Heart left ventricle (tissue), 16 donors: ENCODE results near the gene GEN1. TPM values are rescaled to one million over a fixed set of nuclear protein-coding genes. Genes with fewer than 3 reads are reported as not detected.
A peak's percentile ranks its signal among the peaks of the same experiment; 100 is the strongest.

Experiments used
- ATAC-seq, 4 donors: fragments of 200-7000 bp; cut with Tn5 transposase; one replicate each; pipeline ENCODE4 v1.9.1; 2020 to 2022; ENCODE audit warnings: moderate library complexity in 4 of 4, mild to moderate bottlenecking in 3 of 4, moderate number of reproducible peaks in 1 of 4
- DNase-seq, 5 donors: peaks; one replicate each; pipeline ENCODE4 v3.0.0-alpha.2; 2020
- H3K27ac ChIP-seq, 12 donors: fragments of 200-600 bp; sonication (generic) in 4 of 12; one replicate each; pipeline versions ENCODE4 v1.5.0 to v1.8.0; 2016 to 2022; ENCODE audit warnings: mild to moderate bottlenecking in 2 of 12
- H3K27me3 ChIP-seq, 9 donors: fragments of 200-600 bp; sonication (generic) in 2 of 9; one replicate each; pipeline versions ENCODE4 v1.5.1 to v1.8.0; 2016 to 2022; ENCODE audit warnings: mild to moderate bottlenecking in 3 of 9
- H3K36me3 ChIP-seq, 9 donors: fragments of 200-600 bp; sonication (generic) in 2 of 9; one replicate each; pipeline versions ENCODE4 v1.5.0 to v1.8.0; 2018 to 2022; ENCODE audit warnings: mild to moderate bottlenecking in 2 of 9
- H3K4me1 ChIP-seq, 12 donors: fragments of 200-600 bp; sonication (generic) in 4 of 12; one replicate each; pipeline versions ENCODE4 v1.5.0 to v1.8.0; 2016 to 2022; ENCODE audit warnings: mild to moderate bottlenecking in 3 of 12
- H3K4me3 ChIP-seq, 12 donors: fragments of 200-600 bp; sonication (generic) in 4 of 12; one replicate each; pipeline versions ENCODE4 v1.5.0 to v1.8.0; 2017 to 2022; ENCODE audit warnings: mild to moderate bottlenecking in 9 of 12, moderate library complexity in 4 of 12
- H3K9me3 ChIP-seq, 12 donors: fragments of 200-600 bp; sonication (generic) in 4 of 12; one replicate each; pipeline versions ENCODE4 v1.5.0 to v1.8.0; 2016 to 2022; ENCODE audit warnings: mild to moderate bottlenecking in 1 of 12
- POLR2A ChIP-seq, 2 donors: fragments of 450-650 bp; IDR thresholded peaks; one replicate each; pipeline ENCODE4 v1.6.1; 2017; ENCODE audit warnings: antibody characterized with exemption in 2 of 2, mild to moderate bottlenecking in 2 of 2, moderate library complexity in 2 of 2
- WGBS, 4 donors: extraction: QIAGEN DNeasy Blood & Tissue Kit in 2 of 4; methylation state at CpG; one replicate each; pipeline versions ENCODE4 v1.1.5 to v1.1.7; 2013 to 2018; 5-methylcytosine and 5-hydroxymethylcytosine counted together
- intact Hi-C, 10 donors: fragments of 100-400 bp; cut with DNase I; formaldehyde crosslinking; loops; one replicate each; pipeline versions ENCODE4 v1.11.1 to v1.14.2; 2022
- polyA plus RNA-seq, 2 donors: library from polyadenylated mRNA; stranded (reverse); fragments of 200-250 nt; gene quantifications; one replicate each; pipeline ENCODE4 v1.2.3, GENCODE V29; 2013
- total RNA-seq, 9 donors: library from RNA; depleted of rRNA in 2 of 9; stranded (reverse); fragments of >200 nt in 2 of 9; fragmentation: NEBNext Ultra II Directional in 3 of 9; extraction: Animal tissue kit (Norgen Biotek cat#: 25700) in 3 of 9; gene quantifications; one replicate each; pipeline versions ENCODE4 v1.1.0 to v1.2.4, GENCODE V29; 2016 to 2023
- TF ChIP-seq, protein P1 (sequence below), 12 donors: fragments of 200-600 bp; sonication (generic) in 4 of 12; IDR thresholded peaks; one replicate each; pipeline versions ENCODE4 v1.5.0 to v1.8.0; 2018 to 2022; ENCODE audit warnings: antibody characterized with exemption in 12 of 12, mild to moderate bottlenecking in 5 of 12
- donor health status: ischemic (EF 13 %, LVEDD 7.1; RV severe dilation, severe dysfunction).
- donor health status: healthy with polysubstance abuse.
- donor health status: DM: no; HTN: yes; CAD: no.
- donor health status: DM: no; HTN: no; CAD: no.
- donor health status: ischemic (EF 25% LVEDD 6.9; RV normal size, moderate dysfunction).
- donor health status: ischemic (EF 25% LVEDD 5.7; RV mildly dilated, moderate dysfunction).
- donor health status: healthy.
- donor health status: DM: yes; HTN: yes; CAD: no.
- donor health status: ischemic (EF 35%, LVEDD 5.7; RV mildly dilated, moderate dysfunction).
- donor health status: nonischemic (EF 11% LVEDD 7.7; RV severe dilation, severe dysfunction).
- donor health status: DM: yes; HTN: yes; CAD: no.
- donor health status: PGD.
- donor health status: ischemic (EF 29% LVEDD 5.4; RV normal size, mild dysfunction).
- donor health status: nonischemic (EF 23%, LVEDD 6.1; RV moderate dilation, normal function).

Gene GEN1
- total and polyA plus RNA-seq, 11 donors = 1.0 to 8.8 (median 3.0) TPM

DNA sequence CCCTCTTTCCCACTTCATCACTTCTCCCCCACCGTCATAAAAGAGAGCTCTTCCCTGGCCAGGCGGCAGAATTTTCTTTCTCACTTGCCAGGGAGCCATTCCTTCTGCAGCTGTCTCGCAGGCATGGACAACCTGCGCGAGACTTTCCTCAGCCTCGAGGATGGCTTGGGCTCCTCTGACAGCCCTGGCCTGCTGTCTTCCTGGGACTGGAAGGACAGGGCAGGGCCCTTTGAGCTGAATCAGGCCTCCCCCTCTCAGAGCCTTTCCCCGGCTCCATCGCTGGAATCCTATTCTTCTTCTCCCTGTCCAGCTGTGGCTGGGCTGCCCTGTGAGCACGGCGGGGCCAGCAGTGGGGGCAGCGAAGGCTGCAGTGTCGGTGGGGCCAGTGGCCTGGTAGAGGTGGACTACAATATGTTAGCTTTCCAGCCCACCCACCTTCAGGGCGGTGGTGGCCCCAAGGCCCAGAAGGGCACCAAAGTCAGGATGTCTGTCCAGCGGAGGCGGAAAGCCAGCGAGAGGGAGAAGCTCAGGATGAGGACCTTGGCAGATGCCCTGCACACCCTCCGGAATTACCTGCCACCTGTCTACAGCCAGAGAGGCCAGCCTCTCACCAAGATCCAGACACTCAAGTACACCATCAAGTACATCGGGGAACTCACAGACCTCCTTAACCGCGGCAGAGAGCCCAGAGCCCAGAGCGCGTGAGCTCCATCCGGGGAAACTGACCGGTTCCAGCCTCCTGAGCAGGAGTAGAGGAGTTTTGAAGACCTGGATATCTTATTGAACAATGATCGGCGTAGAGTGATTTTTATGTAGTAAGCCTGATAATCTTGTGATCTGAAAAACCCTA lies 62.7 kb downstream of the GEN1 start, which contains the start of gene MSGN1:
Gene MSGN1 (plus strand): TSS at position 65 of the 850 bp plus-strand sequence. CDS start 59 bp downstream, at position 124.
- peaks cover 4 to 38% (median 19%) of the 10 kb centered on the region in 12 donors for H3K4me1 ChIP-seq
- intact Hi-C loops = no loop called here

DNA sequence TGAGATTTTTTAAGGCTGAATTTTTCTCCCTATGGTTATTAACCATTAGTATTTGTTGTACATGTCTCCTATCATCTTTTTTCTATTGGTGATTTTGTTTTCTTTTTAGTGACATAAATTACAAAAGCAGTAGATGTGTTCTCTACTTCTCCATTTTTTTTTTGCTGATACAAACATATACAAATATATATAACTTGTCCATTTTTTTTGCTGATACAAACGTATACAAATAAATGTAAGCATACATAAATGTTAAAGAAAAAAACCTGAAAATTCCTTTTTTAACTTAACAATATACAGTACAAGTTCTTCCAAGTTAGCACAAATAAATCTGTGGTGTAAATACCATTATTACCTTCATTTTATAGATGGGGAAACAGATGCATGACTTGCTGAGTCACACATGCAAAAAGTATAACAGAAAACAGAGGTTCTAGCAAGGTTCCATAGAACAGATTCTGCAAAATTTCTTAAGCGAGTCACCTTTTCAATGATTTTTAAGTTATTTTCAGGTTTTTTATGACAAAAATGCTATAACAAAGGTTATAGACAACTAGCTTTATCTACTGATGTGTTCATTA lies 64.4 kb downstream of the GEN1 start:
- Histone ChIP-seq H3K27me3 (no peaks in the 10 kb centered on the region), H3K36me3 (no peaks in the 10 kb centered on the region), H3K4me1 (peaks cover 8 to 45% (median 32%) of the 10 kb centered on the region in 12 donors), H3K27ac (no peak overlapping the region), H3K9me3 (no peaks in the 10 kb centered on the region), H3K4me3 (no peak overlapping the region)
- ATAC-seq (no peak), DNase-seq (no peak)
- intact Hi-C loops = no loop called here
- 89 to 92% (median 90%) methylated on average over 2 of the region's 2 CpGs for WGBS, 4 donors
- TF ChIP-seq, protein P1, sequence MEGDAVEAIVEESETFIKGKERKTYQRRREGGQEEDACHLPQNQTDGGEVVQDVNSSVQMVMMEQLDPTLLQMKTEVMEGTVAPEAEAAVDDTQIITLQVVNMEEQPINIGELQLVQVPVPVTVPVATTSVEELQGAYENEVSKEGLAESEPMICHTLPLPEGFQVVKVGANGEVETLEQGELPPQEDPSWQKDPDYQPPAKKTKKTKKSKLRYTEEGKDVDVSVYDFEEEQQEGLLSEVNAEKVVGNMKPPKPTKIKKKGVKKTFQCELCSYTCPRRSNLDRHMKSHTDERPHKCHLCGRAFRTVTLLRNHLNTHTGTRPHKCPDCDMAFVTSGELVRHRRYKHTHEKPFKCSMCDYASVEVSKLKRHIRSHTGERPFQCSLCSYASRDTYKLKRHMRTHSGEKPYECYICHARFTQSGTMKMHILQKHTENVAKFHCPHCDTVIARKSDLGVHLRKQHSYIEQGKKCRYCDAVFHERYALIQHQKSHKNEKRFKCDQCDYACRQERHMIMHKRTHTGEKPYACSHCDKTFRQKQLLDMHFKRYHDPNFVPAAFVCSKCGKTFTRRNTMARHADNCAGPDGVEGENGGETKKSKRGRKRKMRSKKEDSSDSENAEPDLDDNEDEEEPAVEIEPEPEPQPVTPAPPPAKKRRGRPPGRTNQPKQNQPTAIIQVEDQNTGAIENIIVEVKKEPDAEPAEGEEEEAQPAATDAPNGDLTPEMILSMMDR (IDR thresholded peaks at IDR 0.05) = no peak
- no peak for TF ChIP-seq POLR2A (IDR thresholded peaks at IDR 0.05)

More for the DNA sequence above, 62.7 kb downstream of the GEN1 start, which contains the start of gene MSGN1:
- no peaks in the 10 kb centered on the region for H3K9me3 ChIP-seq
- no peaks in the 10 kb centered on the region for H3K27me3 ChIP-seq
- 91 to 94% (median 93%) methylated on average over 20 to 26 of the region's 26 CpGs for WGBS, 4 donors
- no peaks in the 10 kb centered on the region for H3K36me3 ChIP-seq
- TF ChIP-seq, protein P1 (IDR thresholded peaks at IDR 0.05) = no peak
- TF ChIP-seq POLR2A (IDR thresholded peaks at IDR 0.05) = no peak
- H3K4me3 ChIP-seq = no peak within 1 kb of the TSS
- peak within 1 kb of the TSS in 1 of 12 donors; percentile 3 for H3K27ac ChIP-seq
- DNase-seq = no peak
- no peak for ATAC-seq

DNA sequence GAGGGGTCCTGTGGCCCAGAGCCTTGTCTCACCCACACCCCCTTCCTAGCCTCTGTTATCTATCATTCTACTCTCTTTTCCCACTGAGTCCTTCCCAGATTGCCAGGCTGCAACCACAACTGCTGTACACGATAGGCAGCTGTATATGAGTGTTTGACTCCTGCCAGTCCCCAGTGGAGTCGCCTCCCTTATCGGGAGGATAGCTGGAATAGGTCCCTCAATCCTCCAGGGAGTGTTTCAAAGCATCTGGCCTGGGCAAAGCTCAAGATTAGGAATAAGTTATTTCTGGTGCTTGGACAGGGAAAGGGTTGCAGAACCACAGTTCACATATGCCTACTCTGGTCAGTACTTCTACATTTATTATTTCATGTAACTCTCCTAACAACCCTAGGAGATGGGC lies 67.1 kb downstream of the GEN1 start:
- DNase-seq = peak; percentile 29 to 62 (median 56)
- H3K4me3 ChIP-seq = no peak overlapping the region
- no peaks in the 10 kb centered on the region for H3K9me3 ChIP-seq
- intact Hi-C loops = loop anchor here in 7 of 10 donors (2.0 to 10.0 kb wide), 5 partner anchors 20 to 106 kb away; partner anchors contain the start of genes GEN1 (in 4 of the 7) and SMC6 (in 4 of the 7)
- TF ChIP-seq, protein P1 (IDR thresholded peaks at IDR 0.05) = no peak
- peak; percentile 81 to 93 (median 88) for ATAC-seq
- H3K27me3 ChIP-seq = no peaks in the 10 kb centered on the region
- peak overlapping the region; percentile 50 to 90 (median 78) for H3K27ac ChIP-seq
- no peaks in the 10 kb centered on the region for H3K36me3 ChIP-seq
- 7 to 32% (median 27%) methylated on average over 3 of the region's 3 CpGs for WGBS, 4 donors
- H3K4me1 ChIP-seq = peaks cover 8 to 37% (median 33%) of the 10 kb centered on the region in 12 donors
